NCI-H146 (cell line): Measurements from ENCODE around the gene TMIGD1.

ENCODE experiments used
- DNase-seq: peaks from one replicate; lab custom pipeline; 2025; lab: John Stamatoyannopoulos, UW

Gene TMIGD1

GRCh38 chr17:30326809-30327208 is 7.0 kb downstream of the TMIGD1 start:
- DNase-seq: peak; percentile 87

GRCh38 chr17:30324723-30325122 is 9.1 kb downstream of the TMIGD1 start:
- no peak for DNase-seq

GRCh38 chr17:30323895-30324319 is 9.9 kb downstream of the TMIGD1 start:
- DNase-seq: peak; percentile 73

- peak; percentile 55 for DNase-seq
These were observed 10.5 kb downstream of the TMIGD1 start for GRCh38 chr17:30323262-30323894.

- DNase-seq: peak; percentile 74
These were observed 12.5 kb downstream of the TMIGD1 start for GRCh38 chr17:30321314-30321713.

- no peak for DNase-seq
These were observed 15.7 kb downstream of the TMIGD1 start for GRCh38 chr17:30318155-30318554.

- DNase-seq: no peak
These were observed 17.1 kb downstream of the TMIGD1 start for GRCh38 chr17:30316736-30317135.

GRCh38 chr17:30315106-30315505 is 18.8 kb downstream of the TMIGD1 start:
- DNase-seq: no peak

GRCh38 chr17:30314474-30314873 is 19.4 kb downstream of the TMIGD1 start:
- no peak for DNase-seq

GRCh38 chr17:30312226-30312625 is 21.6 kb downstream of the TMIGD1 start:
- DNase-seq: no peak

GRCh38 chr17:30310562-30310961 is 23.3 kb downstream of the TMIGD1 start:
- no peak for DNase-seq

GRCh38 chr17:30309591-30309990 is 24.3 kb downstream of the TMIGD1 start:
- DNase-seq: no peak

- no peak for DNase-seq
These were observed 25.5 kb downstream of the TMIGD1 start for GRCh38 chr17:30308406-30308805.

- DNase-seq: no peak
These were observed 29.1 kb downstream of the TMIGD1 start for GRCh38 chr17:30304778-30305177.

GRCh38 chr17:30302241-30302640 is 31.6 kb downstream of the TMIGD1 start:
- no peak for DNase-seq

- no peak for DNase-seq
These were observed 33.0 kb downstream of the TMIGD1 start for GRCh38 chr17:30300818-30301217.

GRCh38 chr17:30299000-30299399 is 34.9 kb downstream of the TMIGD1 start:
- no peak for DNase-seq

- no peak for DNase-seq
These were observed 36.1 kb downstream of the TMIGD1 start for GRCh38 chr17:30297715-30298114.

GRCh38 chr17:30296499-30297080 is 37.3 kb downstream of the TMIGD1 start:
- no peak for DNase-seq

- DNase-seq: peak; percentile 73
These were observed 41.5 kb downstream of the TMIGD1 start for GRCh38 chr17:30292286-30292858.

GRCh38 chr17:30291543-30292285 is 42.1 kb downstream of the TMIGD1 start, which contains the start of gene BLMH:
BLMH (minus strand) TSS chr17:30291944; CDS start chr17:30291819, 125 bp downstream.
- DNase-seq: peak; percentile 79

GRCh38 chr17:30290696-30291542 is 42.9 kb downstream of the TMIGD1 start:
- DNase-seq: peak; percentile 53
